PC-3 (cell line): ENCODE results near the gene PRKCE. TPM values are rescaled to one million over a fixed set of nuclear protein-coding genes. Genes with fewer than 3 reads are reported as not detected.

ENCODE experiments used
- ATAC-seq: fragments of 200-7000 bp; cut with Tn5 transposase; 2 replicates; pipeline ENCODE4 v1.9.1; 2020; ENCODE audit warnings: mild to moderate bottlenecking, moderate library complexity
- BruUV-seq: library from RNA; stranded (reverse); fragments of 400-500 nt; replicated peaks from 2 replicates; lab custom pipeline; 2021; lab: Mats Ljungman, UMichigan
- CTCF ChIA-PET: fragments of 300-600 bp; sonication (Branson Sonifier 250); formaldehyde crosslinking; loops from one replicate; lab custom pipeline; 2022; ENCODE audit warnings: antibody characterized with exemption; lab: Charles Lee
- POLR2A ChIA-PET: fragments of 300-600 bp; sonication (Branson Sonifier 250); formaldehyde crosslinking; loops from one replicate; lab custom pipeline; 2022; ENCODE audit warnings: antibody characterized with exemption; ENCODE audit not compliant: unreplicated experiment; lab: Charles Lee
- DNase-seq: peaks from one replicate; pipeline ENCODE4 v3.0.0-alpha.2; 2015
- H2AFZ ChIP-seq: fragments of 300-600 bp; sonication (generic); 2 replicates; pipeline ENCODE4 v1.6.0; 2016; ENCODE audit warnings: antibody characterized with exemption, low read length
- H3F3A ChIP-seq: fragments of 300-600 bp; sonication (generic); one replicate; pipeline ENCODE4 v1.6.0; 2017; ENCODE audit warnings: antibody characterized with exemption, low read length, control low read depth, mild to moderate bottlenecking; ENCODE audit not compliant: unreplicated experiment
- H3K27ac ChIP-seq: fragments of 300-600 bp; sonication (generic); 2 replicates; pipeline ENCODE4 v1.5.1; 2016; ENCODE audit warnings: mild to moderate bottlenecking, low read length
- H3K27me3 ChIP-seq: fragments of 300-600 bp; sonication (generic); 2 replicates; pipeline ENCODE4 v1.6.1; 2016; ENCODE audit warnings: low read length, mixed read lengths
- H3K36me3 ChIP-seq: fragments of 300-600 bp; sonication (generic); 2 replicates; pipeline ENCODE4 v1.6.1; 2016; ENCODE audit warnings: low read depth, mixed run types, low read length, mixed read lengths
- H3K4me1 ChIP-seq: fragments of 300-600 bp; sonication (generic); 2 replicates; pipeline ENCODE4 v1.5.1; 2016; ENCODE audit warnings: low read length; ENCODE audit not compliant: insufficient read depth
- H3K4me2 ChIP-seq: fragments of 300-600 bp; sonication (generic); 2 replicates; pipeline ENCODE4 v1.6.0; 2016; ENCODE audit warnings: low read length
- H3K4me3 ChIP-seq: fragments of 300-600 bp; sonication (generic); 2 replicates; pipeline ENCODE4 v1.5.1; 2016; ENCODE audit warnings: mild to moderate bottlenecking, low read length, mixed read lengths
- H3K79me2 ChIP-seq: fragments of 300-600 bp; sonication (generic); 2 replicates; pipeline ENCODE4 v1.6.1; 2017; ENCODE audit warnings: low read length, mixed read lengths
- H3K9ac ChIP-seq: fragments of 300-600 bp; sonication (generic); 2 replicates; pipeline ENCODE4 v1.6.0; 2016; ENCODE audit warnings: mild to moderate bottlenecking, low read length
- H3K9me2 ChIP-seq: fragments of 300-600 bp; sonication (generic); replicated peaks from 2 replicates; pipeline ENCODE4 v1.6.1; 2016; ENCODE audit warnings: mixed run types, low read length, mixed read lengths
- H3K9me3 ChIP-seq: fragments of 300-600 bp; sonication (generic); 2 replicates; pipeline ENCODE4 v1.6.1; 2016; ENCODE audit warnings: low read length, mixed read lengths
- H4K20me1 ChIP-seq: fragments of 300-600 bp; sonication (generic); 2 replicates; pipeline ENCODE4 v1.6.1; 2016; ENCODE audit warnings: low read length, mixed read lengths
- CTCF ChIP-seq: fragments of 300-600 bp; sonication (generic); conservative IDR thresholded peaks from 2 replicates; pipeline ENCODE4 v1.5.1; 2017; ENCODE audit warnings: antibody characterized with exemption, low read depth, mild to moderate bottlenecking, low read length
- EZH2 ChIP-seq: fragments of 300-600 bp; sonication (generic); IDR thresholded peaks from one replicate; pipeline ENCODE4 v1.6.1; 2017; ENCODE audit warnings: antibody characterized with exemption, mild to moderate bottlenecking, low read length; ENCODE audit not compliant: unreplicated experiment
- EZH2phosphoT487 ChIP-seq: fragments of 300-600 bp; sonication (generic); IDR thresholded peaks from 2 replicates; pipeline ENCODE4 v1.6.1; 2018; ENCODE audit warnings: mild to moderate bottlenecking, antibody characterized with exemption, low read length, borderline replicate concordance
- intact Hi-C: fragments of 100-400 bp; cut with micrococcal nuclease; formaldehyde crosslinking; loops from 2 replicates; pipeline ENCODE4 v1.9.0; 2023
- total RNA-seq: library from RNA; depleted of rRNA; stranded (reverse); fragments of >200 nt; gene quantifications from 2 replicates; pipeline ENCODE4 v1.2.3, GENCODE V29; 2014

PRKCE gene
- total RNA-seq, 1 experiment from 2014 or later = 7.0 TPM

- H3K27ac ChIP-seq = no peak overlapping the region
- no peaks in the 10 kb centered on the region for H3F3A ChIP-seq
- no TSS peak for BruUV-seq
- ChIA-PET POLR2A (no interaction called here), CTCF (interaction anchor here (1.0 kb wide), 1 partner anchor 8 kb away, joined by 3 read pairs; no protein-coding TSS in a partner anchor)
- H3K9me2 ChIP-seq = no peaks in the 10 kb centered on the region; the same call in 1 of the 2 replicates
- H3K79me2 ChIP-seq = no peaks in the 10 kb centered on the region
- no peak overlapping the region for H3K4me3 ChIP-seq
- no peaks in the 10 kb centered on the region for H3K4me1 ChIP-seq
- ATAC-seq = no peak
- H3K36me3 ChIP-seq = no peaks in the 10 kb centered on the region
- H4K20me1 ChIP-seq = no peaks in the 10 kb centered on the region
- H3K27me3 ChIP-seq = no peaks in the 10 kb centered on the region
- H3K4me2 ChIP-seq = no peak overlapping the region
- no peak for DNase-seq
- intact Hi-C loops = no loop called here
- TF ChIP-seq EZH2phosphoT487 (no peak), EZH2 (no peak), CTCF (no peak)
- no peaks in the 10 kb centered on the region for H3K9me3 ChIP-seq
- no peak overlapping the region for H3K9ac ChIP-seq
- no peak overlapping the region for H2AFZ ChIP-seq
These were observed 119.3 kb downstream of the PRKCE start for GRCh38 chr2:45770811-45771210.

GRCh38 chr2:45771261-45771660 is 119.8 kb downstream of the PRKCE start:
- BruUV-seq = no TSS peak
- H3K4me1 ChIP-seq = no peaks in the 10 kb centered on the region
- no peaks in the 10 kb centered on the region for H3F3A ChIP-seq
- no peaks in the 10 kb centered on the region for H3K9me3 ChIP-seq
- intact Hi-C loops = no loop called here
- H3K4me2 ChIP-seq = no peak overlapping the region
- no peaks in the 10 kb centered on the region; the same call in 1 of the 2 replicates for H3K9me2 ChIP-seq
- ChIA-PET CTCF (interaction anchor here (1.0 kb wide), 1 partner anchor 7 kb away, joined by 3 read pairs; no protein-coding TSS in a partner anchor), POLR2A (no interaction called here)
- no peaks in the 10 kb centered on the region for H3K27me3 ChIP-seq
- H3K27ac ChIP-seq = no peak overlapping the region
- H4K20me1 ChIP-seq = no peaks in the 10 kb centered on the region
- no peak for TF ChIP-seq EZH2phosphoT487
- TF ChIP-seq EZH2 = no peak
- no peak for TF ChIP-seq CTCF
- no peak overlapping the region for H3K4me3 ChIP-seq
- DNase-seq = no peak
- H3K9ac ChIP-seq = no peak overlapping the region
- no peaks in the 10 kb centered on the region for H3K36me3 ChIP-seq
- ATAC-seq = no peak
- no peak overlapping the region for H2AFZ ChIP-seq
- no peaks in the 10 kb centered on the region for H3K79me2 ChIP-seq

GRCh38 chr2:45772038-45772437 is 120.6 kb downstream of the PRKCE start:
- BruUV-seq = no TSS peak
- ChIA-PET POLR2A (no interaction called here), CTCF (no interaction called here)
- H3K4me2 ChIP-seq = no peak overlapping the region
- H3F3A ChIP-seq = no peaks in the 10 kb centered on the region
- no peaks in the 10 kb centered on the region for H3K36me3 ChIP-seq
- no peaks in the 10 kb centered on the region; the same call in 1 of the 2 replicates for H3K9me2 ChIP-seq
- H4K20me1 ChIP-seq = no peaks in the 10 kb centered on the region
- H3K79me2 ChIP-seq = no peaks in the 10 kb centered on the region
- no peak overlapping the region for H3K27ac ChIP-seq
- DNase-seq = no peak
- no peaks in the 10 kb centered on the region for H3K9me3 ChIP-seq
- TF ChIP-seq EZH2 (no peak), CTCF (no peak), EZH2phosphoT487 (no peak)
- no peak for ATAC-seq
- intact Hi-C loops = no loop called here
- no peaks in the 10 kb centered on the region for H3K4me1 ChIP-seq
- no peak overlapping the region for H3K4me3 ChIP-seq
- H3K27me3 ChIP-seq = no peaks in the 10 kb centered on the region
- no peak overlapping the region for H2AFZ ChIP-seq
- H3K9ac ChIP-seq = no peak overlapping the region
